PC-3 (cell line): ENCODE results near the gene WDR46. TPM values are rescaled to one million over a fixed set of nuclear protein-coding genes. Genes with fewer than 3 reads are reported as not detected.

ENCODE experiments used
- ATAC-seq: fragments of 200-7000 bp; cut with Tn5 transposase; 2 replicates; pipeline ENCODE4 v1.9.1; 2020; ENCODE audit warnings: mild to moderate bottlenecking, moderate library complexity
- BruUV-seq: library from RNA; stranded (reverse); fragments of 400-500 nt; replicated peaks from 2 replicates; lab custom pipeline; 2021; lab: Mats Ljungman, UMichigan
- CTCF ChIA-PET: fragments of 300-600 bp; sonication (Branson Sonifier 250); formaldehyde crosslinking; loops from one replicate; lab custom pipeline; 2022; ENCODE audit warnings: antibody characterized with exemption; lab: Charles Lee
- POLR2A ChIA-PET: fragments of 300-600 bp; sonication (Branson Sonifier 250); formaldehyde crosslinking; loops from one replicate; lab custom pipeline; 2022; ENCODE audit warnings: antibody characterized with exemption; ENCODE audit not compliant: unreplicated experiment; lab: Charles Lee
- DNase-seq: peaks from one replicate; pipeline ENCODE4 v3.0.0-alpha.2; 2015
- H2AFZ ChIP-seq: fragments of 300-600 bp; sonication (generic); 2 replicates; pipeline ENCODE4 v1.6.0; 2016; ENCODE audit warnings: antibody characterized with exemption, low read length
- H3F3A ChIP-seq: fragments of 300-600 bp; sonication (generic); one replicate; pipeline ENCODE4 v1.6.0; 2017; ENCODE audit warnings: antibody characterized with exemption, low read length, control low read depth, mild to moderate bottlenecking; ENCODE audit not compliant: unreplicated experiment
- H3K27ac ChIP-seq: fragments of 300-600 bp; sonication (generic); 2 replicates; pipeline ENCODE4 v1.5.1; 2016; ENCODE audit warnings: mild to moderate bottlenecking, low read length
- H3K27me3 ChIP-seq: fragments of 300-600 bp; sonication (generic); 2 replicates; pipeline ENCODE4 v1.6.1; 2016; ENCODE audit warnings: low read length, mixed read lengths
- H3K36me3 ChIP-seq: fragments of 300-600 bp; sonication (generic); 2 replicates; pipeline ENCODE4 v1.6.1; 2016; ENCODE audit warnings: low read depth, mixed run types, low read length, mixed read lengths
- H3K4me1 ChIP-seq: fragments of 300-600 bp; sonication (generic); 2 replicates; pipeline ENCODE4 v1.5.1; 2016; ENCODE audit warnings: low read length; ENCODE audit not compliant: insufficient read depth
- H3K4me2 ChIP-seq: fragments of 300-600 bp; sonication (generic); 2 replicates; pipeline ENCODE4 v1.6.0; 2016; ENCODE audit warnings: low read length
- H3K4me3 ChIP-seq: fragments of 300-600 bp; sonication (generic); 2 replicates; pipeline ENCODE4 v1.5.1; 2016; ENCODE audit warnings: mild to moderate bottlenecking, low read length, mixed read lengths
- H3K79me2 ChIP-seq: fragments of 300-600 bp; sonication (generic); 2 replicates; pipeline ENCODE4 v1.6.1; 2017; ENCODE audit warnings: low read length, mixed read lengths
- H3K9ac ChIP-seq: fragments of 300-600 bp; sonication (generic); 2 replicates; pipeline ENCODE4 v1.6.0; 2016; ENCODE audit warnings: mild to moderate bottlenecking, low read length
- H3K9me2 ChIP-seq: fragments of 300-600 bp; sonication (generic); replicated peaks from 2 replicates; pipeline ENCODE4 v1.6.1; 2016; ENCODE audit warnings: mixed run types, low read length, mixed read lengths
- H3K9me3 ChIP-seq: fragments of 300-600 bp; sonication (generic); 2 replicates; pipeline ENCODE4 v1.6.1; 2016; ENCODE audit warnings: low read length, mixed read lengths
- H4K20me1 ChIP-seq: fragments of 300-600 bp; sonication (generic); 2 replicates; pipeline ENCODE4 v1.6.1; 2016; ENCODE audit warnings: low read length, mixed read lengths
- CTCF ChIP-seq: fragments of 300-600 bp; sonication (generic); conservative IDR thresholded peaks from 2 replicates; pipeline ENCODE4 v1.5.1; 2017; ENCODE audit warnings: antibody characterized with exemption, low read depth, mild to moderate bottlenecking, low read length
- EZH2 ChIP-seq: fragments of 300-600 bp; sonication (generic); IDR thresholded peaks from one replicate; pipeline ENCODE4 v1.6.1; 2017; ENCODE audit warnings: antibody characterized with exemption, mild to moderate bottlenecking, low read length; ENCODE audit not compliant: unreplicated experiment
- EZH2phosphoT487 ChIP-seq: fragments of 300-600 bp; sonication (generic); IDR thresholded peaks from 2 replicates; pipeline ENCODE4 v1.6.1; 2018; ENCODE audit warnings: mild to moderate bottlenecking, antibody characterized with exemption, low read length, borderline replicate concordance
- intact Hi-C: fragments of 100-400 bp; cut with micrococcal nuclease; formaldehyde crosslinking; loops from 2 replicates; pipeline ENCODE4 v1.9.0; 2023
- total RNA-seq: library from RNA; depleted of rRNA; stranded (reverse); fragments of >200 nt; gene quantifications from 2 replicates; pipeline ENCODE4 v1.2.3, GENCODE V29; 2014

WDR46 gene
- total RNA-seq, 1 experiment from 2014 or later: 104 TPM

- Histone ChIP-seq H3K27me3 (no peaks in the 10 kb centered on the region), H3K9me3 (no peaks in the 10 kb centered on the region), H3K9me2 (no peaks in the 10 kb centered on the region), H3K79me2 (peaks cover 21% of the 10 kb centered on the region), H3K27ac (no peak overlapping the region), H3K9ac (no peak overlapping the region), H3K4me1 (peaks cover 10% of the 10 kb centered on the region), H3K4me3 (no peak overlapping the region), H2AFZ (no peak overlapping the region), H3F3A (peaks cover 3% of the 10 kb centered on the region), H3K36me3 (peaks cover 16% of the 10 kb centered on the region; the same call in 1 of the 2 replicates), H4K20me1 (no peaks in the 10 kb centered on the region), H3K4me2 (no peak overlapping the region)
- BruUV-seq: no TSS peak
- ChIA-PET POLR2A (no interaction called here), CTCF (no interaction called here)
- ATAC-seq (no peak), DNase-seq (no peak)
- TF ChIP-seq CTCF (no peak), EZH2phosphoT487 (no peak), EZH2 (no peak)
- intact Hi-C loops: loop anchor here (5.0 kb wide), 1 partner anchor 112 kb away; no protein-coding TSS in a partner anchor
Measured at GRCh38 chr6:33295621-33296369, 6.8 kb upstream of the WDR46 start.

DNA sequence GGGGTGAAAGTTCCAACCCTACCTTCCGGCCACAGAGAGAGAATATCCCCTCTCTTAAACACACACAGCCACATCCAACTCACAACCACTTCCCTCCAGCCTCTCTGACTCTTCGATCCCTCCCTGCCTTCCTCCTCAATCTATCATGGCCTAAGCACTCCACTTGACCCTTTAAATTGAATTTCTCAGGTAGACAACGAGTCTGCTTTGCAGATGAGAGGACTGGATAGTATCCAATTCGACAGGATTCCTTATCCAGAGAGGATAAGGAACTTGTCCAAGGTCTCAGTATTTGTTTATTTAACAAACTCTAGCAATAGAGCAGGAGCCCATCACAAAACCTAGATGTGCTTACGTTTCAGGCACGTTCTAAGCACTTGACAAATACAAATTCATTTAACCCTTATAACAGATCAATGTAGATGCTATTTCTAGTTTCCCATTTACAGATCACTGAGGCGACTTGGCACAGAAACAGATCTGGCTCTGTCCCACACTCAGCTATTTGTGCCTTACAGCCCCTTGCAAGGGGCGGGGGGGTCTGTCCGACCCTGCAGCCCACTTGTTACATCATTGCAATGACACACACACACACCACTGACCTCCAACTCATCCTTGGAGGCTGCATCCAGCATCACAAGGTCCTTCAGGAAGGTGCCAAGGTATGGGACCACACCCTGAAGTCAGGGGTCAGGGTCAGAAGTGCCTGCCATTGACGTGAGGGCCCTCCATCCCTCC lies 5.2 kb upstream of the WDR46 start:
- POLR2A ChIA-PET: no interaction called here
- ATAC-seq (no peak), DNase-seq (no peak)
- no peak overlapping the region for H3K9ac ChIP-seq
- H3K9me2 ChIP-seq: no peaks in the 10 kb centered on the region
- no TSS peak for BruUV-seq
- peaks cover 34% of the 10 kb centered on the region for H3K79me2 ChIP-seq
- H3K4me3 ChIP-seq: no peak overlapping the region
- H4K20me1 ChIP-seq: no peaks in the 10 kb centered on the region
- intact Hi-C loops: no loop called here
- H3K27ac ChIP-seq: no peak overlapping the region
- no peaks in the 10 kb centered on the region for H3K9me3 ChIP-seq
- H3K27me3 ChIP-seq: no peaks in the 10 kb centered on the region
- peaks cover 16% of the 10 kb centered on the region for H3K4me1 ChIP-seq
- no peak for TF ChIP-seq CTCF
- H2AFZ ChIP-seq: no peak overlapping the region
- peaks cover 16% of the 10 kb centered on the region; the same call in 1 of the 2 replicates for H3K36me3 ChIP-seq
- no peak overlapping the region for H3K4me2 ChIP-seq
- H3F3A ChIP-seq: no peaks in the 10 kb centered on the region
- CTCF ChIA-PET: no interaction called here
